ENCODE measurements around the gene LRP1B. TPM values are rescaled to one million over a fixed set of nuclear protein-coding genes. Genes with fewer than 3 reads are reported as not detected.

The LRP1B gene
- total and polyA plus RNA-seq, 7 experiments from 2014 or later, result 0.10 TPM; not detected in 6

- Mint-ChIP-seq H3K36me3 (no peaks in the 10 kb centered on the region), H3K27me3 (no peaks in the 10 kb centered on the region), H3K4me3 (no peak overlapping the region), H3K4me1 (no peaks in the 10 kb centered on the region), H3K27ac (no peak overlapping the region), H3K9me3 (peaks cover 0 to 7% (median 0%) of the 10 kb centered on the region in 11 donors)
- no peaks in the 10 kb centered on the region for H3K4me1 ChIP-seq (ENCODE audit: control insufficient read depth in 2 of 2, insufficient read depth in 2 of 2, low read length in 2 of 2)
- H3K27ac ChIP-seq (ENCODE audit: low read depth, low read length), result no peak overlapping the region
- no peak overlapping the region for H3K4me3 ChIP-seq (ENCODE audit: low read length)
- H3K9me3 ChIP-seq (ENCODE audit: control insufficient read depth in 2 of 3, low read length in 3 of 3), result no peaks in the 10 kb centered on the region
- DNase-seq, result no peak
- no peaks in the 10 kb centered on the region for H3K36me3 ChIP-seq (ENCODE audit: control insufficient read depth in 2 of 3, insufficient read depth in 3 of 3, low read length in 3 of 3)
- CTCF ChIA-PET, result no interaction called here
- intact Hi-C loops (cut with micrococcal nuclease), result no loop called here
- POLR2A ChIA-PET, result no interaction called here
- H3K27me3 ChIP-seq (ENCODE audit: control insufficient read depth in 2 of 2, insufficient read depth in 2 of 2, low read length in 2 of 2), result no peaks in the 10 kb centered on the region
- no peak for ATAC-seq
Measured at GRCh38 chr2:140249821-140250220, 1881.0 kb downstream of the LRP1B start.

GRCh38 chr2:140248623-140249022 is 1882.2 kb downstream of the LRP1B start:
- intact Hi-C loops (cut with micrococcal nuclease), result no loop called here
- Mint-ChIP-seq H3K27ac (no peak overlapping the region), H3K27me3 (no peaks in the 10 kb centered on the region), H3K36me3 (no peaks in the 10 kb centered on the region), H3K4me3 (no peak overlapping the region), H3K9me3 (peaks cover 0 to 12% (median 1%) of the 10 kb centered on the region in 11 donors), H3K4me1 (no peaks in the 10 kb centered on the region)
- no peaks in the 10 kb centered on the region for H3K36me3 ChIP-seq (ENCODE audit: control insufficient read depth in 2 of 3, insufficient read depth in 3 of 3, low read length in 3 of 3)
- no peaks in the 10 kb centered on the region for H3K27me3 ChIP-seq (ENCODE audit: control insufficient read depth in 2 of 2, insufficient read depth in 2 of 2, low read length in 2 of 2)
- H3K4me3 ChIP-seq (ENCODE audit: low read length), result no peak overlapping the region
- no peak for ATAC-seq
- H3K4me1 ChIP-seq (ENCODE audit: control insufficient read depth in 2 of 2, insufficient read depth in 2 of 2, low read length in 2 of 2), result no peaks in the 10 kb centered on the region
- no peaks in the 10 kb centered on the region for H3K9me3 ChIP-seq (ENCODE audit: control insufficient read depth in 2 of 3, low read length in 3 of 3)
- POLR2A ChIA-PET, result no interaction called here
- CTCF ChIA-PET, result no interaction called here
- no peak overlapping the region for H3K27ac ChIP-seq (ENCODE audit: low read depth, low read length)
- DNase-seq, result no peak

- Histone ChIP-seq H3K4me1 (ENCODE audit: control insufficient read depth in 2 of 2, insufficient read depth in 2 of 2, low read length in 2 of 2) (no peaks in the 10 kb centered on the region), H3K27ac (ENCODE audit: low read depth, low read length) (no peak overlapping the region), H3K27me3 (ENCODE audit: control insufficient read depth in 2 of 2, insufficient read depth in 2 of 2, low read length in 2 of 2) (no peaks in the 10 kb centered on the region), H3K9me3 (ENCODE audit: control insufficient read depth in 2 of 3, low read length in 3 of 3) (no peaks in the 10 kb centered on the region), H3K36me3 (ENCODE audit: control insufficient read depth in 2 of 3, insufficient read depth in 3 of 3, low read length in 3 of 3) (no peaks in the 10 kb centered on the region), H3K4me3 (ENCODE audit: low read length) (no peak overlapping the region)
- Mint-ChIP-seq H3K9me3 (peaks cover 0 to 18% (median 3%) of the 10 kb centered on the region in 11 donors), H3K27ac (no peak overlapping the region), H3K36me3 (no peaks in the 10 kb centered on the region), H3K27me3 (no peaks in the 10 kb centered on the region), H3K4me3 (no peak overlapping the region), H3K4me1 (no peaks in the 10 kb centered on the region)
- no peak for ATAC-seq
- ChIA-PET CTCF (no interaction called here), POLR2A (no interaction called here)
- intact Hi-C loops (cut with micrococcal nuclease), result no loop called here
- DNase-seq, result no peak
Measured at GRCh38 chr2:140247451-140248195, 1883.2 kb downstream of the LRP1B start.

GRCh38 chr2:140246957-140247356 is 1883.9 kb downstream of the LRP1B start:
- Mint-ChIP-seq H3K36me3 (no peaks in the 10 kb centered on the region), H3K4me3 (no peak overlapping the region), H3K9me3 (peaks cover 0 to 21% (median 3%) of the 10 kb centered on the region in 11 donors), H3K4me1 (no peaks in the 10 kb centered on the region), H3K27me3 (no peaks in the 10 kb centered on the region), H3K27ac (no peak overlapping the region)
- CTCF ChIA-PET, result no interaction called here
- POLR2A ChIA-PET, result no interaction called here
- Histone ChIP-seq H3K4me3 (ENCODE audit: low read length) (no peak overlapping the region), H3K27me3 (ENCODE audit: control insufficient read depth in 2 of 2, insufficient read depth in 2 of 2, low read length in 2 of 2) (no peaks in the 10 kb centered on the region), H3K36me3 (ENCODE audit: control insufficient read depth in 2 of 3, insufficient read depth in 3 of 3, low read length in 3 of 3) (no peaks in the 10 kb centered on the region), H3K9me3 (ENCODE audit: control insufficient read depth in 2 of 3, low read length in 3 of 3) (no peaks in the 10 kb centered on the region), H3K4me1 (ENCODE audit: control insufficient read depth in 2 of 2, insufficient read depth in 2 of 2, low read length in 2 of 2) (no peaks in the 10 kb centered on the region), H3K27ac (ENCODE audit: low read depth, low read length) (no peak overlapping the region)
- ATAC-seq (no peak), DNase-seq (no peak)
- intact Hi-C loops (cut with micrococcal nuclease), result no loop called here

- intact Hi-C loops (cut with micrococcal nuclease), result no loop called here
- no peaks in the 10 kb centered on the region for H3K9me3 ChIP-seq (ENCODE audit: control insufficient read depth in 2 of 3, low read length in 3 of 3)
- H3K27me3 ChIP-seq (ENCODE audit: control insufficient read depth in 2 of 2, insufficient read depth in 2 of 2, low read length in 2 of 2), result no peaks in the 10 kb centered on the region
- Mint-ChIP-seq H3K27me3 (no peaks in the 10 kb centered on the region), H3K9me3 (peaks cover 0 to 21% (median 3%) of the 10 kb centered on the region in 11 donors), H3K36me3 (no peaks in the 10 kb centered on the region), H3K4me1 (no peaks in the 10 kb centered on the region), H3K27ac (no peak overlapping the region), H3K4me3 (no peak overlapping the region)
- H3K36me3 ChIP-seq (ENCODE audit: control insufficient read depth in 2 of 3, insufficient read depth in 3 of 3, low read length in 3 of 3), result no peaks in the 10 kb centered on the region
- CTCF ChIA-PET, result no interaction called here
- no peak for ATAC-seq
- no peak overlapping the region for H3K27ac ChIP-seq (ENCODE audit: low read depth, low read length)
- POLR2A ChIA-PET, result no interaction called here
- no peaks in the 10 kb centered on the region for H3K4me1 ChIP-seq (ENCODE audit: control insufficient read depth in 2 of 2, insufficient read depth in 2 of 2, low read length in 2 of 2)
- H3K4me3 ChIP-seq (ENCODE audit: low read length), result no peak overlapping the region
- DNase-seq, result no peak
Measured at GRCh38 chr2:140246058-140246457, 1884.8 kb downstream of the LRP1B start.

GRCh38 chr2:140242889-140243288 is 1887.9 kb downstream of the LRP1B start:
- H3K9me3 ChIP-seq (ENCODE audit: control insufficient read depth in 2 of 3, low read length in 3 of 3), result no peaks in the 10 kb centered on the region
- no peaks in the 10 kb centered on the region for H3K4me1 ChIP-seq (ENCODE audit: control insufficient read depth in 2 of 2, insufficient read depth in 2 of 2, low read length in 2 of 2)
- H3K27me3 Mint-ChIP-seq, result no peaks in the 10 kb centered on the region
- no peak overlapping the region for H3K27ac ChIP-seq (ENCODE audit: low read depth, low read length)
- H3K36me3 Mint-ChIP-seq, result no peaks in the 10 kb centered on the region
- DNase-seq, result no peak
- H3K27me3 ChIP-seq (ENCODE audit: control insufficient read depth in 2 of 2, insufficient read depth in 2 of 2, low read length in 2 of 2), result no peaks in the 10 kb centered on the region
- H3K4me1 Mint-ChIP-seq, result no peaks in the 10 kb centered on the region
- no peak overlapping the region for H3K27ac Mint-ChIP-seq
- POLR2A ChIA-PET, result no interaction called here
- no peak for ATAC-seq
- H3K4me3 ChIP-seq (ENCODE audit: low read length), result no peak overlapping the region
- peaks cover 0 to 27% (median 3%) of the 10 kb centered on the region in 11 donors for H3K9me3 Mint-ChIP-seq
- no peak overlapping the region for H3K4me3 Mint-ChIP-seq
- CTCF ChIA-PET, result no interaction called here
- H3K36me3 ChIP-seq (ENCODE audit: control insufficient read depth in 2 of 3, insufficient read depth in 3 of 3, low read length in 3 of 3), result no peaks in the 10 kb centered on the region
- intact Hi-C loops (cut with micrococcal nuclease), result no loop called here

GRCh38 chr2:140234116-140234515 is 1896.7 kb downstream of the LRP1B start:
- DNase-seq, result no peak
- Mint-ChIP-seq H3K4me3 (no peak overlapping the region), H3K27ac (no peak overlapping the region), H3K36me3 (no peaks in the 10 kb centered on the region), H3K4me1 (no peaks in the 10 kb centered on the region), H3K27me3 (no peaks in the 10 kb centered on the region), H3K9me3 (peaks cover 0 to 6% (median 2%) of the 10 kb centered on the region in 11 donors)
- intact Hi-C loops (cut with micrococcal nuclease), result no loop called here
- no peaks in the 10 kb centered on the region for H3K9me3 ChIP-seq (ENCODE audit: control insufficient read depth in 2 of 3, low read length in 3 of 3)
- ChIA-PET CTCF (no interaction called here), POLR2A (no interaction called here)
- no peak overlapping the region for H3K27ac ChIP-seq (ENCODE audit: low read depth, low read length)
- ATAC-seq, result no peak
- no peak overlapping the region for H3K4me3 ChIP-seq (ENCODE audit: low read length)
- no peaks in the 10 kb centered on the region for H3K27me3 ChIP-seq (ENCODE audit: control insufficient read depth in 2 of 2, insufficient read depth in 2 of 2, low read length in 2 of 2)
- H3K4me1 ChIP-seq (ENCODE audit: control insufficient read depth in 2 of 2, insufficient read depth in 2 of 2, low read length in 2 of 2), result no peaks in the 10 kb centered on the region
- H3K36me3 ChIP-seq (ENCODE audit: control insufficient read depth in 2 of 3, insufficient read depth in 3 of 3, low read length in 3 of 3), result no peaks in the 10 kb centered on the region

Measured in naive thymus-derived CD4-positive, alpha-beta T cell (primary cell).